WI38 (cell line): ENCODE measurements around the gene GPR119.
A peak's percentile ranks its signal among the peaks of the same experiment; 100 is the strongest.
"Not testable (repeated sequence)": the region's sequence is repeated elsewhere in the genome, so short reads cannot be mapped to it uniquely, and the experiment has no call there.

Experiments
- H3K4me3 ChIP-seq: 2 replicates; pipeline ENCODE4 v1.5.1; 2011; ENCODE audit warnings: low read depth, mild to moderate bottlenecking, control low read depth, low read length
- TF ChIP-seq, protein P1 (sequence below): IDR thresholded peaks from 2 replicates; pipeline ENCODE4 v1.5.1; 2012; ENCODE audit warnings: low read depth, mild to moderate bottlenecking, control low read depth, low read length

Gene GPR119

GRCh38 chrX:130378024-130378669 lies 7.3 kb downstream of the GPR119 start:
- TF ChIP-seq, protein P1, sequence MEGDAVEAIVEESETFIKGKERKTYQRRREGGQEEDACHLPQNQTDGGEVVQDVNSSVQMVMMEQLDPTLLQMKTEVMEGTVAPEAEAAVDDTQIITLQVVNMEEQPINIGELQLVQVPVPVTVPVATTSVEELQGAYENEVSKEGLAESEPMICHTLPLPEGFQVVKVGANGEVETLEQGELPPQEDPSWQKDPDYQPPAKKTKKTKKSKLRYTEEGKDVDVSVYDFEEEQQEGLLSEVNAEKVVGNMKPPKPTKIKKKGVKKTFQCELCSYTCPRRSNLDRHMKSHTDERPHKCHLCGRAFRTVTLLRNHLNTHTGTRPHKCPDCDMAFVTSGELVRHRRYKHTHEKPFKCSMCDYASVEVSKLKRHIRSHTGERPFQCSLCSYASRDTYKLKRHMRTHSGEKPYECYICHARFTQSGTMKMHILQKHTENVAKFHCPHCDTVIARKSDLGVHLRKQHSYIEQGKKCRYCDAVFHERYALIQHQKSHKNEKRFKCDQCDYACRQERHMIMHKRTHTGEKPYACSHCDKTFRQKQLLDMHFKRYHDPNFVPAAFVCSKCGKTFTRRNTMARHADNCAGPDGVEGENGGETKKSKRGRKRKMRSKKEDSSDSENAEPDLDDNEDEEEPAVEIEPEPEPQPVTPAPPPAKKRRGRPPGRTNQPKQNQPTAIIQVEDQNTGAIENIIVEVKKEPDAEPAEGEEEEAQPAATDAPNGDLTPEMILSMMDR = no peak

GRCh38 chrX:130376077-130376476 lies 9.4 kb downstream of the GPR119 start:
- no peak overlapping the region for H3K4me3 ChIP-seq
- TF ChIP-seq, protein P1 = no peak

More at GRCh38 chrX:130378024-130378669, 7.3 kb downstream of the GPR119 start:
- no peak overlapping the region for H3K4me3 ChIP-seq

- not testable (repeated sequence) for H3K4me3 ChIP-seq
Measured at GRCh38 chrX:130352050-130352449, 33.4 kb downstream of the GPR119 start.

DNA sequence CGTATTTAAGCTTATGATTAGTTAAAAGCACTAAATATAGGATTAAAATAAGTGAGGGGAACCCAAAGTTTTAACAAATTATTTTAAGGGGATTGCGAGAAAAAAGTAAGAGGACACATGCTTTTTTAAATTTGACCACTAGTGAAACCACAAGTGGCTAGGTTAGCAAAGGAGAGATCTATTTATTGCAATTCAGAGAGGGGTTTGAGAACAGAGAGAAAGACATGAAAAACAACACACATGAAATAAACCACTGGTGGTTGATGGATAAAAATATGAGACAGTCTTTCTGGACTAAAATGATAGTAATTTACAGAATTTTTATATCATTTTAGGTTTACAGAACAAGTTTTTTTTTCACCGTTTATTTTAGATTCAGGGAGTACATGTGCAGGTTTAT lies 33.9 kb downstream of the GPR119 start:
- TF ChIP-seq, protein P1 = no peak
- H3K4me3 ChIP-seq = no peak overlapping the region

- H3K4me3 ChIP-seq = no peak overlapping the region
- TF ChIP-seq, protein P1 = no peak
Measured at GRCh38 chrX:130347321-130347720, 38.2 kb downstream of the GPR119 start.

GRCh38 chrX:130343411-130343810 lies 42.1 kb downstream of the GPR119 start:
- TF ChIP-seq, protein P1 = no peak
- no peak overlapping the region for H3K4me3 ChIP-seq

- H3K4me3 ChIP-seq = peak overlapping the region; percentile 72
- TF ChIP-seq, protein P1 = no peak
Measured at GRCh38 chrX:130340271-130340670, 45.2 kb downstream of the GPR119 start.
